GM12878 (cell line): ENCODE data around the gene CCL4. TPM values are rescaled to one million over a fixed set of nuclear protein-coding genes. Genes with fewer than 3 reads are reported as not detected.

Experiments used
- ATAC-seq: fragments of 200-7000 bp; cut with Tn5 transposase; 3 replicates; pipeline ENCODE4 v1.9.1; 2020; ENCODE audit warnings: mild to moderate bottlenecking, moderate library complexity
- BruUV-seq: library from RNA; stranded (reverse); fragments of 400-500 nt; replicated peaks from 2 replicates; lab custom pipeline; 2021; lab: Mats Ljungman, UMichigan
- CTCF ChIA-PET: fragments of 300-600 bp; sonication (Branson Sonifier 250); formaldehyde crosslinking; extraction: SDS; loops from one replicate; lab custom pipeline; 2021; ENCODE audit warnings: inconsistent platforms; lab: Yijun Ruan, JAX
- POLR2A ChIA-PET: fragments of 350-600 bp; formaldehyde crosslinking; extraction: SDS; loops from one replicate; lab custom pipeline; 2021; ENCODE audit warnings: inconsistent platforms; lab: Charles Lee
- RAD21 ChIA-PET: fragments of 300-600 bp; sonication (Branson Sonifier 250); formaldehyde crosslinking; loops from one replicate; lab custom pipeline; 2023; ENCODE audit warnings: antibody characterized with exemption; ENCODE audit not compliant: unreplicated experiment; lab: Charles Lee
- SMC1A ChIA-PET: fragments of 300-600 bp; sonication (Branson Sonifier 250); formaldehyde crosslinking; loops from one replicate; lab custom pipeline; 2023; ENCODE audit not compliant: unreplicated experiment, uncharacterized antibody; lab: Charles Lee
- DNase-seq: peaks from one replicate; pipeline ENCODE4 v3.0.0-alpha.2; 2011; ENCODE audit warnings: low read depth, low spot score
- FAIRE-seq: peaks from 3 replicates; lab custom pipeline; 2011; peaks lifted over from hg19 to GRCh38; lab: Jason Lieb, UNC
- H2AFZ ChIP-seq: 2 replicates; pipeline ENCODE4 v1.6.0; 2011; ENCODE audit warnings: low read depth, low read length, control low read depth; ENCODE audit not compliant: control insufficient read depth
- H3K27ac ChIP-seq: 2 replicates; pipeline ENCODE4 v1.5.1; 2011; ENCODE audit warnings: control low read depth; ENCODE audit not compliant: control insufficient read depth, insufficient read depth
- H3K27me3 ChIP-seq, 2 experiments: replicated peaks in 1 of 2; 2 replicates each; pipeline versions ENCODE4 v1.6.0 to v1.6.1; 2011; ENCODE audit warnings: low read length in 1 of 2; ENCODE audit not compliant: control insufficient read depth in 2 of 2, insufficient read depth in 2 of 2
- H3K36me3 ChIP-seq, 2 experiments: 2 replicates each; pipeline ENCODE4 v1.5.1; 2011; ENCODE audit warnings: low read length in 1 of 2; ENCODE audit not compliant: control insufficient read depth in 2 of 2, insufficient read depth in 2 of 2
- H3K4me1 ChIP-seq: 2 replicates; pipeline ENCODE4 v1.6.1; 2011; ENCODE audit warnings: mild to moderate bottlenecking, low read length, moderate library complexity, mixed read lengths; ENCODE audit not compliant: control insufficient read depth, insufficient read depth
- H3K4me2 ChIP-seq: 2 replicates; pipeline ENCODE4 v1.6.0; 2011; ENCODE audit warnings: control low read depth; ENCODE audit not compliant: control insufficient read depth, insufficient read depth
- H3K4me3 ChIP-seq: fragments of 200-600 bp; sonication (generic); 2 replicates; pipeline ENCODE4 v1.5.1; 2016
- H3K79me2 ChIP-seq: 2 replicates; pipeline ENCODE4 v1.6.0; 2011; ENCODE audit warnings: low read length; ENCODE audit not compliant: control insufficient read depth, insufficient read depth
- H3K9ac ChIP-seq: 2 replicates; pipeline ENCODE4 v1.8.0; 2011; ENCODE audit warnings: low read length, control low read depth, mixed read lengths; ENCODE audit not compliant: control insufficient read depth, insufficient read depth
- H3K9me3 ChIP-seq: replicated peaks from 3 replicates; pipeline ENCODE4 v1.5.1; 2011; ENCODE audit warnings: mild to moderate bottlenecking, low read length; ENCODE audit not compliant: control insufficient read depth, insufficient read depth
- H4K20me1 ChIP-seq: 2 replicates; pipeline ENCODE4 v1.6.0; 2011; ENCODE audit not compliant: control insufficient read depth, insufficient read depth
- BHLHE40 ChIP-seq, 2 experiments: fragments of 450-650 bp in 1 of 2; IDR thresholded peaks; 2 replicates each; pipeline ENCODE4 v1.6.1; 2011 to 2017; ENCODE audit warnings: low read depth in 2 of 2, borderline replicate concordance in 1 of 2, improper control_type of control experiment in 1 of 2, low read length in 1 of 2, mild to moderate bottlenecking in 1 of 2
- IKZF1 ChIP-seq: fragments of 450-650 bp; conservative IDR thresholded peaks from 2 replicates; pipeline ENCODE4 v1.6.1; 2017; ENCODE audit warnings: antibody characterized with exemption, mild to moderate bottlenecking
- KDM1A ChIP-seq: fragments of 200-600 bp; sonication (generic); IDR thresholded peaks from 2 replicates; pipeline ENCODE4 v1.6.1; 2016; ENCODE audit warnings: borderline replicate concordance
- MEF2A ChIP-seq: IDR thresholded peaks from 2 replicates; pipeline ENCODE4 v1.6.1; 2011; ENCODE audit warnings: low read depth, mild to moderate bottlenecking, low read length, moderate library complexity; ENCODE audit not compliant: insufficient read depth
- MTA2 ChIP-seq: fragments of 450-650 bp; IDR thresholded peaks from 2 replicates; pipeline ENCODE4 v1.6.1; 2016; ENCODE audit warnings: low read depth, mild to moderate bottlenecking, moderate library complexity
- NFYB ChIP-seq: IDR thresholded peaks from 2 replicates; pipeline ENCODE4 v1.6.1; 2011; ENCODE audit warnings: low read depth, mild to moderate bottlenecking, low read length, improper control_type of control experiment, moderate library complexity; ENCODE audit not compliant: insufficient read depth
- NR2F1 ChIP-seq: fragments of 450-650 bp; conservative IDR thresholded peaks from 2 replicates; pipeline ENCODE4 v1.6.1; 2017; ENCODE audit warnings: mild to moderate bottlenecking
- RAD51 ChIP-seq: fragments of 450-650 bp; IDR thresholded peaks from 2 replicates; pipeline ENCODE4 v1.6.1; 2016; ENCODE audit warnings: moderate library complexity, mild to moderate bottlenecking, inconsistent platforms
- RUNX3 ChIP-seq: IDR thresholded peaks from 2 replicates; pipeline ENCODE4 v1.6.1; 2012; ENCODE audit warnings: low read length, inconsistent platforms
- ZNF274 ChIP-seq: IDR thresholded peaks from one replicate; pipeline ENCODE4 v1.8.0; 2011; ENCODE audit not compliant: insufficient read length, insufficient read depth
- WGBS: methylation state at CpG from one replicate; pipeline ENCODE4 v1.1.6; 2016; ENCODE audit warnings: low lambda C conversion rate; ENCODE audit not compliant: insufficient replicate concordance, insufficient coverage; ENCODE audit errors: missing lambda C conversion rate; 5-methylcytosine and 5-hydroxymethylcytosine counted together
- in situ Hi-C: fragments of 300-500 bp; cut with MboI; formaldehyde crosslinking; loops from 9 replicates; pipeline ENCODE4 v1.14.3; 2018; ENCODE audit warnings: mixed read lengths
- intact Hi-C: fragments of 100-400 bp; cut with micrococcal nuclease; formaldehyde crosslinking; loops from one replicate; pipeline ENCODE4 v1.14.2; 2022; ENCODE audit not compliant: unreplicated experiment
- polyA plus RNA-seq, 11 experiments: library from polyadenylated mRNA; depleted of rRNA in 4 of 11; unstranded in 6 of 11; stranded (reverse) in 5 of 11; fragments of >200 nt; fragmentation: Nextera tagmentation in 4 of 11; fragmentation: Illumina TruSeq in 1 of 11; extraction: Ambion mirVana in 4 of 11; extraction: Trizol in 1 of 11; gene quantifications; 1 replicate in 1 of 11; 2 replicates in 10 of 11; pipeline versions ENCODE4 v1.2.1 to v1.2.3, GENCODE V29; 2011 to 2016; ENCODE audit warnings: inconsistent platforms in 2 of 11, missing spikeins in 2 of 11, low read depth in 1 of 11
- total RNA-seq, 4 experiments: library from RNA; depleted of rRNA in 3 of 4; stranded (reverse); fragments of >200 nt in 3 of 4; fragmentation: Illumina TruSeq in 1 of 4; extraction: Trizol in 1 of 4; gene quantifications; 2 replicates each; pipeline versions ENCODE4 v1.2.1 to v1.2.3, GENCODE V29; 2013 to 2021

The CCL4 gene
- total and polyA plus RNA-seq, 10 of the 15 experiments (the other 5 are each of a cell fraction or from before 2014, with no cell fraction given), result 18.7 to 741 (median 79.4) TPM

GRCh38 chr17:36136036-36136435 is 32.4 kb downstream of the CCL4 start:
- Histone ChIP-seq H3K4me2 (peak overlapping the region; percentile 4; the same call in 1 of the 2 replicates), H3K79me2 (no peaks in the 10 kb centered on the region), H4K20me1 (no peaks in the 10 kb centered on the region), H3K36me3 (no peaks in the 10 kb centered on the region), H3K4me3 (no peak overlapping the region), H3K27ac (no peak overlapping the region), H3K9ac (no peak overlapping the region), H3K4me1 (peaks cover 29% of the 10 kb centered on the region), H3K27me3 (no peaks in the 10 kb centered on the region), H2AFZ (no peak overlapping the region), H3K9me3 (no peaks in the 10 kb centered on the region; the same call in 1 of the 3 replicates)
- BruUV-seq, result no TSS peak
- ChIA-PET RAD21 (interaction anchor here (1.4 to 6.3 kb wide), 6 partner anchors 12 to 63 kb away, joined by 3 to 58 read pairs (median 14); partner anchors contain the start of gene CCL3), POLR2A (interaction anchor here (1.8 to 1.9 kb wide), 2 partner anchors 9 to 10 kb away, joined by 7 to 8 read pairs; no protein-coding TSS in a partner anchor), CTCF (interaction anchor here (1.2 to 2.4 kb wide), 7 partner anchors 10 to 347 kb away, joined by 3 to 21 read pairs (median 5); no protein-coding TSS in a partner anchor), SMC1A (interaction anchor here (0.7 to 11.5 kb wide), 11 partner anchors 10 to 167 kb away, joined by 3 to 128 read pairs (median 5); partner anchors contain the start of gene CCL4)
- FAIRE-seq, result no peak
- in situ Hi-C loops (loop anchor here (25.0 kb wide), 1 partner anchor 351 kb away; the partner anchor contains the start of gene ZNHIT3), intact Hi-C loops (no loop called here)
- ATAC-seq, result peak; percentile 7; the same call in 2 of the 3 replicates
- 0% methylated on average over 1 of the region's 1 CpG for WGBS
- no peak for DNase-seq
- TF ChIP-seq MEF2A, result no peak
- no peak for TF ChIP-seq NFYB
- 0 out of 2 replicates have a peak, but pooled peaks have one; percentile 5 for TF ChIP-seq IKZF1

GRCh38 chr17:36136439-36136838 is 32.8 kb downstream of the CCL4 start:
- FAIRE-seq (no peak), ATAC-seq (no peak), DNase-seq (no peak)
- CTCF ChIA-PET, result interaction anchor here (1.2 to 2.4 kb wide), 8 partner anchors 9 to 347 kb away, joined by 3 to 21 read pairs (median 5); no protein-coding TSS in a partner anchor
- H3K79me2 ChIP-seq, result no peaks in the 10 kb centered on the region
- H4K20me1 ChIP-seq, result no peaks in the 10 kb centered on the region
- in situ Hi-C loops (loop anchor here (25.0 kb wide), 1 partner anchor 351 kb away; the partner anchor contains the start of gene ZNHIT3), intact Hi-C loops (no loop called here)
- no peak overlapping the region for H2AFZ ChIP-seq
- no peak overlapping the region for H3K4me3 ChIP-seq
- RAD21 ChIA-PET, result interaction anchor here (0.8 to 6.3 kb wide), 7 partner anchors 11 to 64 kb away, joined by 3 to 58 read pairs (median 9); partner anchors contain the start of gene CCL3
- peaks cover 29% of the 10 kb centered on the region for H3K4me1 ChIP-seq
- WGBS, result 38% methylated on average over 1 of the region's 1 CpG
- POLR2A ChIA-PET, result interaction anchor here (1.8 to 1.9 kb wide), 2 partner anchors 9 to 10 kb away, joined by 7 to 8 read pairs; no protein-coding TSS in a partner anchor
- H3K4me2 ChIP-seq, result no peak overlapping the region
- no TSS peak for BruUV-seq
- no peaks in the 10 kb centered on the region for H3K27me3 ChIP-seq
- no peak for TF ChIP-seq RAD51
- 0 out of 2 replicates have a peak, but pooled peaks have one; percentile 2 for TF ChIP-seq NR2F1
- peak; percentile 47 for TF ChIP-seq IKZF1
- TF ChIP-seq KDM1A, result no peak
- no peak for TF ChIP-seq ZNF274
- peak; percentile 24; the same call in 1 of the 2 replicates for TF ChIP-seq RUNX3
- TF ChIP-seq MTA2, result 0 out of 2 replicates have a peak, but pooled peaks have one; percentile 5
- TF ChIP-seq BHLHE40 (IDR thresholded peaks at IDR 0.05; ENCODE audit: borderline replicate concordance in 1 of 2, low read depth in 2 of 2, low read length in 1 of 2), result peak in 1 of 2 experiments; percentile 17; a peak in 1 of 4 replicates
- TF ChIP-seq, all 136 proteins: peak for 5
- Histone ChIP-seq H3K36me3 (no peaks in the 10 kb centered on the region), H3K9ac (no peak overlapping the region), H3K9me3 (no peaks in the 10 kb centered on the region; the same call in 1 of the 3 replicates), H3K27ac (no peak overlapping the region)
- SMC1A ChIA-PET, result interaction anchor here (0.7 to 11.5 kb wide), 11 partner anchors 9 to 167 kb away, joined by 3 to 128 read pairs (median 5); partner anchors contain the start of genes CCL3 and CCL4
